ENCODE results near the gene TOGARAM2.

TOGARAM2 gene

DNA sequence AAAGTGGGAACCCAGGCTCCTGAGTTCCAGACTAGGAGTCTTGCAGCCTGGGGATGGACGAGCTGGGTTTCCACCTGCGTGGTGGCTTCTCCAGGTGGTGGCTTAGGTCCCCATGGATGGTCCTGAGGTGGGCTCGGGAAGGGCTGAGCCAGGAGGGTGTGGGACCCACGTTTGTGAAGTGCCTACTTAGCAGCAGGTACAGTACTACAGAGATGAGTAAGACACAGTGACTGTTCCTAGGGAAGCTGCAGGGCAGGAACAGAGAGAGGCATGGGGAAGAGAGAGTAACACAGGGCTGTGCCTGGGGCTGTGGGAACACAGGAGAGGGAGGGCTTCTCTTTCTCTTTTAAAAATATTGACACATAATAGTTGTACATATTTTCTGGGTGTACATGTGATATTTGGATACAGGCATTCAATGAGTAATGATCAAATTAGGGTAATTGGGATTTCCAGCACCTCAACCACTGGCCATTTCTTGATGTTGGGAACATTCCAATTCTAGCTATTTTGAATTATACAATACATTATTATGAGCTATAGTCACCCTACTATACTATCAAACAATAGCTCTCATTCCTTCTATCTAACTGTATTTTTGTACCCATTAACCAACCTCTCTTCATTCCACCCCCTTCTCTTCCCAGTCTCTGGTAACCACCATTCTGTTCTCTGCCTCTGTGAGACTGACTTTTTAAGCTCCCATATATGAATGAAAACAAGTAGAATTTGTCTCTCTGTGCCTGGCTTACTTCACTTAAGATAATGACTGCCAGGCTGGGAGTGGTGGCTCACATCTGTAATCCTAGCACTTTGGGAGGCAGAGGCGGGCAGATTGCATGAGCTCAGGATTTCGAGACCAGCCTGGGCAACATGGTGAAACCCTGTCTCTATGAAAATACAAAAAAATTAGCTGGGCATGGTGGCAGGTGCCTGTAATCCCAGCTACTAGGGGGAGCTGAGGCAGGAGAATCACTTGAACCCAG lies 15.0 kb downstream of the TOGARAM2 start:
- in situ Hi-C loops (cut with MboI; ENCODE audit: low pct_unique_long_range_greater_than_20kb, low sequenced_read_pairs), result no loop called here
- DNase-seq, result no peak

DNA sequence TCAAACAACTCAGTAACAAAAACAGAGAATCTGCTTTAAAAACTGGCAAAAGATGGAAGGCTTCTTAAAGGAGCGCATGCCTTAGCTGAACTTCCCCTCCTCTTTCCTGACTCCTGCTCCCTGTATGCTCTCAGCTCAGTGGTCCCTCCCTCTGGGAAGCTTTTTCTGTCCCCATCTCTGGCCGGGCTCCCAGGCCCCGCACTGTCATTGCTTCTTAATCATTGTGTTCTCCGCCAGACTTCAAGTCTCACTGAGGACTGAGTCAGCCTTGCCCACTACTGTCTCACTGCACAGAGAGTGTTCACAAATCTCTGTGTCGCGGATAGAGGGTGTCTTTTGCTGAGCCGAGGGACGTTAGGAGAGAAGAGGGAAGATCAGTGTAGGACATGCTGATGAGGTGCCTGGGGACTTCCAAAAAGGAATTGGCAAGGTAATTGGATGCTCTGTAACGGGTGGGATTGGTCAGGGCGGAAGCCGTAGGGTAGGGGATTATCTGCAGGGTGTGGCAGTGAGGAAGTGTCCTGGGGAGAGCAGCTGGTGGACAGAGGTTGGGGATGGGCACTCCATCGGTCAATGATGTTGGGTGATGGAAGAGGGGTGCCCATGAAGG lies 16.2 kb downstream of the TOGARAM2 start:
- DNase-seq, result no peak
- in situ Hi-C loops (cut with MboI; ENCODE audit: low pct_unique_long_range_greater_than_20kb, low sequenced_read_pairs), result no loop called here

DNA sequence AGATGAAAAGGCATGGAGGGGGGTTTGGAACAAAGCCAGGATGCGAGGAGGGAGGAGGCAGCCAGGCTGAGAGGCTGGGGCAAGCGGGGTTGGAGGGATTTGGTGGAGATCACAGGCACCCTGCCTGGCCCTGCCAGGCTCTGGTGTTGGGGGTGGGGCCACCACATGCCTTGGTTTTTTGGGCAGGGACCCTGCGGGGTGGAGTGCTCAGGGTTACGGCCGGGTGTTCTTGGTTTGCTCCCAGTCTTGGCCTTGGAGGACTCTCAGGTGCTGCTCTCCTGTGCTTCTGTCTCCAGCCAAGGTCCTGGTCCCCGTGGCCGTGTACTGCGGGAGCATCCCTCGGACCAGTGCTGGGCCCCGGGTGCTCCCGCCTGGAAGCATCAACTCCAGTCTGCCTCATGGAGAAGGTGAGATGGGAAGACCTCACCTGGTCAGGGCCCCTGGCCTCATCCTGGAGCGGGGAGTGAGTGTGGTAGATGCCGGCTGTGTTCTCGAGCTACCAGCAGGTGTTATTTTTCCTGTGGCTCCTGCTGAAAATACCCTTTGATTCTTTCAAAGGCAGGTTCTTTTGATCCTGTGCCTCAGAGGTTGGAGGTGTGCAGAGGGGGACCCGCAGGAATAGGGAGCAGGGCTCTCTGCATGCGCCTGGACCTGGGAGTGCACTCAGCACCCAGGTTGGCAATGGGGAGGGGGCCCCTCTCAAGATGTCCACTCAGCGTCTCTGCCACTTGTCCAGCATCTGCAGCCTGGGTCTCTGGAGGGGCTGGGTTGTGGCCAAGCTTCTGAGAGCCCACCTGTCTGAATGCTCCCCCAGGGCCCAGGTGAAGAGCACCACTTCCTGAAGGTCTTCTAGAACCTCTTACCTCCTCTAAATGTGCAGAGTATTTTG lies 17.0 kb downstream of the TOGARAM2 start:
- in situ Hi-C loops (cut with MboI; ENCODE audit: low pct_unique_long_range_greater_than_20kb, low sequenced_read_pairs), result no loop called here
- no peak for DNase-seq

DNA sequence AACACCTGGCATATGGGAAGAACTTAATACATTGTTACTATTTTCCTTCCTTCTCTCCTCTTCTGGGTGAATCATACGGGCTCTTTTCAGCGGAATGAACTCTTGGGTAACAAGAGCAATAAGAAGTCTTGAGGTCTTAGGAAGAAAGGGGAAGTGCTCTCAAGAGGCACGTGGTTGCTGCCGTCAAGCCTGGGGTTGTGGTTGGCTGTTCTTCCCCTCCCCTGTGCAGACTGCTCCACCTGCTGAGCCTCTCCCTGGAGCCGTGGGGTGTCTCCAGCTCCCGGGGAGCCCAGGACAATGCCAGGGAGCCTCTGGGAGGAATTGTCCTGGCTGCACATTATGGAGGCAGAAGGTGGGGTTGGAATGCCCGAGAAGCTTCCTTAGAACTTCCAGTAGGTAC lies 19.4 kb downstream of the TOGARAM2 start:
- peak; percentile 94 for DNase-seq
- in situ Hi-C loops (cut with MboI; ENCODE audit: low pct_unique_long_range_greater_than_20kb, low sequenced_read_pairs), result no loop called here

DNA sequence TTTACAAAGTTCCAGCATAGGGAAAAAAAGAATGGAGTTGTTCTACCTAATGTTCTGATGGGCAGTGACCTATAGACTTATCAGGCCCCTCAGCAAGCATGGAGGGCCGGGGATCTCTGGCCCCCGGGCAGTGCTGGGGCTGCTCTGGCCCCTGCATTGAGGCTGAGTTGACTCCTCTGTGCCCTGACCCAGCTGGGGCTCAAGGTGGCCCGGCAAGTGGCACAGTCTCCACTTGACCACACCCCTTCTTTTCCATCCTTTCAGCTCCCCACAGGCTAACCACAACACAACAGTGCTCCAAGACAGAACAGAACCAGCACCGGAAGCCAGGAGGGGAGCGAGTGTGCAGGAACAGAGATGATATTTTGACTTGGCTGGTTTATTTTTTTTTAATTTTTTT lies 19.9 kb downstream of the TOGARAM2 start:
- in situ Hi-C loops (cut with MboI; ENCODE audit: low pct_unique_long_range_greater_than_20kb, low sequenced_read_pairs), result no loop called here
- no peak for DNase-seq

DNA sequence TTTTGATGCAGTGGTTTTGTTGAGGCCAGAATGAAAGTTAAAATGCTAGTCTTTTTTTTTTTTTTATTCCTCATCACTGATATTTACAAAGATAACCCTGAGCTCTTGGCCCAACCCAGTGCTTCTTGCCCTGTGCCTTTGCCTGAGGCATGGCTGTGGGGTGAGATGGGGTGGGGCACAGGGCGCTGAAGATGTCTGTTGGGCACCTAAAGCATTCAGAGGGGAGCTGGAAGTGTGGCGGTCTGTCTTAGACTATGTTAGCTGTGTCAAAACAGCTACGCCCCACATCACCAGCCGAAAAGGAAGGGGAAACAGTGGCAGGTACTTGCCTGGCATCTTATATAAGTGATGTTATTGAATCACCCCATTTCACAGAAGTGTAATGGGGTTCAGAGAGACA lies 20.7 kb downstream of the TOGARAM2 start:
- in situ Hi-C loops (cut with MboI; ENCODE audit: low pct_unique_long_range_greater_than_20kb, low sequenced_read_pairs), result no loop called here
- DNase-seq, result no peak

DNA sequence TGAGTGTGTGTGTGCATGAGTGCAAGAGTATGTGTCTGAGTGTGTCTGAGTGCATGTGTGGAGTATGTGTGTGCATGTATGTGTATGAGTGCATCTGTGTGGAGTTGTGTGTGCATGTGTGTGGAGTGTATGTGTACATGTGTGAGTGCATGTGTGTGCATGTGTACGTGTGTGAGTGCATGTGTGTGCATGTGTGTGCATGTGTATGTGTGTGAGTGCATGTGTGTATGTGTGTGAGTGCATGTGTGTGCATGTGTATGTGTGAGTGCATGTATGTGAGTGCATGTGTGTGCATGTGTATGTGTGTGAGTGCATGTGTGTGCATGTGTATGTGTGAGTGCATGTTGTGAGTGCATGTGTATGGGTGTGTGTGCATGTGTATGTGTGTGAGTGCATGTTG lies 23.7 kb downstream of the TOGARAM2 start:
- in situ Hi-C loops (cut with MboI; ENCODE audit: low pct_unique_long_range_greater_than_20kb, low sequenced_read_pairs), result no loop called here
- no peak for DNase-seq

DNA sequence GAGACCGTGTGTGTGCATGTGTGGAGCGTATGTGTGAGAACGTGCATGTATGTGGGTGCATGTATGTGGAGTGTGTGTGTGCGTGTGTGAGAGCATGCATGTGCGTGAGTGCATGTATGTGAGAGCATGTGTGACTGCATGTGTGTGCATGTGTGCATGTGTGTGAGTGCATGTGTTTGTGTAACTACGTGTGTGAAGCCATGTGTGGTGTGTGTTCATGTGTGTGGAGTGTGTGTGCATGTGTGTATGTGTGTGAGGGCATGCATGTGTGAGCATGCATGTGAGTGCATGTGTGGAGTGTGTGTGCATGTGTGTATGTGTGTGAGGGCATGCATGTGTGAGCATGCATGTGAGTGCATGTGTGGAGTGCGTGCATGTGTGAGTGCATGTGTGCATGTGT lies 24.2 kb downstream of the TOGARAM2 start:
- in situ Hi-C loops (cut with MboI; ENCODE audit: low pct_unique_long_range_greater_than_20kb, low sequenced_read_pairs), result no loop called here
- no peak for DNase-seq

DNA sequence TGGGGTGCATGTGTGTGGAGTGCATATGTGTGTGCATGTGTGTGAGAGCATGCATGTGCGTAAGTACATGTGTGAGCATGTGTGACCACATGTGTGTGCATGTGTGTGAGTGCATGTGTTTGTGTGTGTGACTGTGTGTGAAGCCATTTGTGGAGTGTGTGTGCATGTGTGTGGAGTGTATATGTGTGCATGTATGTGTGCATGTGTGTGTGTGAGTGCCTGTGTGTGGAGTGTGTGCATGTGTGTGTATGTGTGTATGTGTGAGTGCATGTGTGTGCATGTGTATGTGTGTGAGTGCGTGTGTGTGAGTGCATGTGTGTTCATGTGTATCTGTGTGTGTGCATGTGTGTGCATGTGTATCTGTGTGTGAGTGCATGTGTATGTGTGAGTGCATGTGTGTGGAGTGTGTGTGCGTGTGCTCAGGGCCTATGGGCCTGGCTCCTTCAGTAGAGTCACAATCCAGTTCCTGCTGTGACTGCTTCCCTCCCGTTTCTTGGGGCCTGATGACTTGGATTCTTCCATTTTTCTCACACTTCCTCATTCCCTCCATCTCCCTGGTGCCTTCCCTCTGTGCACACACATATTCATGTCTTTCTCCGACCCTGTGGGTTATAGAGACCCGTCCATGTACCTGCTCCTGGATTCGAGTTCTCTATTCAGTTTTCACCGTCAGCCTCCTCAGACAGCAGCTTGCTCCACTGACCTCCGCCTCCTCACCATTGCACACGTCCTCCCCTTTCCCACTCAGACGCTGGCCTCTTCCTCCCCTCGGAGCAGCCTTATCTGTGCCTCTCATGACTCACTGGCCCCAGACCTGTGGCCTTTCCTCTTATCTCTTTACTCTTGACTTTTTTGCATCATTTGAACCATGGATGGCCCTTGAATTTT lies 25.2 kb downstream of the TOGARAM2 start:
- in situ Hi-C loops (cut with MboI; ENCODE audit: low pct_unique_long_range_greater_than_20kb, low sequenced_read_pairs), result no loop called here

DNA sequence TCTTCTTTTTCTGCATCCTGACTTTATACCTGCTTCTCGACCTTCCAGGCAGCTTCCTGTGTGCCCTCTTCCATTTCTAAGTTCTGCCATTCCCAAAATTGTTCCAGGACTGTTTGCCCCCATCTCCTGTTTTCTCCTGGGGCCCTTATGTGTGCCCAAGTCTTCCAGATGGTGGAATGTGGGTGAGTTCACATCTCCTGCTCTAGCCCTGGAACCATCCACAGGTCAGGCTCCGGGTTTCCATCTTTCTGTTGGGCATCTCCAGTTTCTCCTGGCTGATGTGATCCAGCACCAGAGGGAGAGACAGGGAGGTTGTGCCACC lies 25.8 kb downstream of the TOGARAM2 start:
- DNase-seq, result no peak
- in situ Hi-C loops (cut with MboI; ENCODE audit: low pct_unique_long_range_greater_than_20kb, low sequenced_read_pairs), result no loop called here

More for the DNA sequence above, 25.2 kb downstream of the TOGARAM2 start:
- DNase-seq, result no peak

DNA sequence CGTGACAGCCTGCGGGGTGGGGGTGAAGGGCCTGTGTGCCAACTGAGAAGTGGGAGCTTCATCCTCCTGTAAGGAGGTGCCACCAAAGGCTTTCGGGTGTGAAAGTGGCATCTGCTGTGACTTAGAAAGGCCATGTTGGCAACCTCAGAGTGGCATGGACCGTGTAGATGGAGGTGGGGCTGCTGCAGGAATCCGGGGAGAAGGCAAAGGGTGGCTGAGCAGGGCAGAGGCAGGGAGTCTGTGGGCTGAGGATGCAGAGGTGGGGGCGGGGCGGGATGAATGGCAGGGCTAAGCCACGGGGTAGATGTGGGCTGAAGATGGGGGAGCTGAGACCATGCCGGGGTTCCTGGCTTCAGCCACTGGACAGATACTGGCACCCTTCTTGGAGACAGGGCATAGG lies 28.2 kb downstream of the TOGARAM2 start:
- in situ Hi-C loops (cut with MboI; ENCODE audit: low pct_unique_long_range_greater_than_20kb, low sequenced_read_pairs), result no loop called here
- DNase-seq, result no peak

DNA sequence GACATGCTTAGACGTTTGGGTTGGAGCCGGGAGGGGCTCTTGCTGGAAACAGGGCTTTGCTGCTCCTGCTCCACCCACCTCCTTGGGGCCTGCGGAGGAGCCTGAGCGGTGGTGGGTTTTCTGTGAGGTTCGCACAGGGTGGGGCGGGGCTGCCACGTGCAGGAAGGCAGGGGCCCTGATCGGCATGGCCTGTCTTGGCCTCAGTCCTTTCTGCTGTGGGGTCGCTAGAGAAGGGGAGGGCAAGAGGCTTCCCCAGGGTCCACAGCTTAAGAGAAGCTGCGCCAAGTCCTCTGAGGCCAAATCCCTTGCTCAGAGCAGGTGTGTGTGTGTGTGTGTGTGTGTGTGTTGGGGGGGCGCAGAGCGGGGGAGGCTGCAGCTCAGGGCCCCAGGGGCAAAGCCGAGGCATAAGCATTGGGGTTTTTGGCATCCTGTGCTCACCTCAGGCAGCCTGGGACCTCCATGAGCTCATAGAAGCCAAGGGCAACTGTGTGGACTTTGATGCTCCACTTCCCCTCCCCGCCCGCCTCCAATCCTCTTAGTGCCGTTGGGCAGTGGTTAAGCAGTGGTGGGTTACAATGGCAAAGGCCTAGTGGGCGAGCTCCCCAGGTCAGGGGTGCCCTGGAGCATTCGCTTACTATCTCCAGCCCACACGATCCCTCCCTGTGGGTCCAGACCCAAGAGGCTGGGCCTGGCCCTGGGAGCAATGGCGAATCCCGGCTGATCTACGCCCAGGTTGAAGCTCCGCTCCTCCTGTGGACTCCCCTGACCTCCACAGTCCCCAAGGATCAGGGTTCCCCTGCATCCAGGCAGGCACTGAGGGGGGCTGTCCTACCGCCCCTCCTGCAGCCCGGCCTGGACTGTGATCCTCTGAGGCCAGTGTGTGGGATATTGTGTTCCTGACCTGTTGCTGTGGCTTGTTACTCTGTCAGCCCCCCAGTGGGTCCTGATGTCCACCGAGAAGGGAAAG lies 28.9 kb downstream of the TOGARAM2 start:
- no peak for DNase-seq
- in situ Hi-C loops (cut with MboI; ENCODE audit: low pct_unique_long_range_greater_than_20kb, low sequenced_read_pairs), result no loop called here

DNA sequence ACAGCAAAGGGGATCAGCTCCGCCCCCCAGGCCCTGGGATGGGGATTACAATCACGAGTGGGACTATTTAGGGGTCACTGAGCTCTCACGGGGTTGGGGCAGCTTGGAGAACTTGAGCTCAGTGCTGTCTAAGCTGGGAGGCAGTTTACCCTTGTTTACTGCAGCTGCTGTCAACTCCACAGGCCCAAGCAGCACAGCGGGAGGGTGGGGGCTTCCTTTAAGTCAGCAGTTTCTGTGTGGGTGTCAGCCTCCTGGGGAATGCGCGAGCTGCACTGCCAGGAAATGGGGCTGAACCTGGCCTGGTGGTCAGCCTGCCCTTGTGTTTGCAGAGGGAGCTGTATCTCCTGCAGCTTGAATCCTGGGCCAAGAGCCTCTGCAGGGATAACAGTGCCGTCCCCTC lies 29.8 kb downstream of the TOGARAM2 start:
- in situ Hi-C loops (cut with MboI; ENCODE audit: low pct_unique_long_range_greater_than_20kb, low sequenced_read_pairs), result no loop called here
- no peak for DNase-seq

DNA sequence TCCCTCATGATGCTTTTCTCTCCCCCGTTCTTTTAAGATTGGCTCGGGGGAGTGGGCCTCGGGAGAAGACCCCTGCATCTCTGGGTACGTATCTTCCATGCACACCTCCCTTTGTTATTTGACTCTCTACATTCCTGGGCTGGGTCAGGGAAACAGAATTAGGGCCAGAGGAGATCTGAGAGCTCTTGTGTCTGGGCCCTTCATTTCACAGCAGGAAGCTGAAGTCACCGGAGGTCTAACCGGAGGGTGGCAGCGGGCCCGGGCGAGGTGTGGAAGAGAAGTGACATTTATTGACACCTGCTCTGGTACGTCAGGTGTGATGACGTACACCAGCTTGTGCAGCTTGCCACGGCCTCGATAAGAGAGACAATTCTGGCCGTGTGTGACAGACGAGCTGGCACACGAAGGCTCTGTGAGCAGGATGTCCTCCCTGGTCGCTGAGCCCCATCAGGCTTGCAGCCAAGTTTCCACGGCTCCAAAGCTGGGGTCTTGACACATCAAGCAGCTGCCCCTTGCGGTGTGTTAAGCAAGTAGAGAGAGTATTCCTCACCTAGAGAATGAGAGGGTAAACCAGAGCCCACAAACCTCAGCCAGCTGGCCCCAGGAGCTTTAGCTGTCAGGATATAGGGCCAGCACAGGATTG lies 30.4 kb downstream of the TOGARAM2 start:
- in situ Hi-C loops (cut with MboI; ENCODE audit: low pct_unique_long_range_greater_than_20kb, low sequenced_read_pairs), result no loop called here
- DNase-seq, result no peak

DNA sequence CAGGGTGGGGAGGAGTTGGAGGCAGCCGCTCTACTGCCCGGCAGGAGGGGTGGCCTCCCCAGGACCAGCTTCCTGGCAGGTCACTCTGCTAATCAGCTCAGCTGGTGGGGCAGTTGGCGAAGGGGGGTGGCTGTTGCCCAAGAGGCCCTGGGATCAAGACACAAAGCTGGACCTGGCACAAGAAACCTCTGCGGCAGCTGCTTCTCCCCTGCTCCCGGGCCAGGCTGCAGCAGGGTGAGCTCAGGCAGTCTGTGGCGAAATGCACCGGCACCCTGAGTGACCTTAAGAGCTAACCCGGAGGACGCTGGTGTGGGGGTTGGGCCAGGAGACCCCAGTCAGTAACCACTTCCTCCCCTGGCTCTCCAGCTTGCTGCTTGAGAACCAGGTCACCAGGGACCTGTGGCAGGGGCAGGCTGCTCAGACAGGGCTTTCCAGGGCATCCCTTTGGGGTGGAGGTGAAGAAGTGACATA lies 31.1 kb downstream of the TOGARAM2 start:
- in situ Hi-C loops (cut with MboI; ENCODE audit: low pct_unique_long_range_greater_than_20kb, low sequenced_read_pairs), result no loop called here
- DNase-seq, result peak; percentile 51

DNA sequence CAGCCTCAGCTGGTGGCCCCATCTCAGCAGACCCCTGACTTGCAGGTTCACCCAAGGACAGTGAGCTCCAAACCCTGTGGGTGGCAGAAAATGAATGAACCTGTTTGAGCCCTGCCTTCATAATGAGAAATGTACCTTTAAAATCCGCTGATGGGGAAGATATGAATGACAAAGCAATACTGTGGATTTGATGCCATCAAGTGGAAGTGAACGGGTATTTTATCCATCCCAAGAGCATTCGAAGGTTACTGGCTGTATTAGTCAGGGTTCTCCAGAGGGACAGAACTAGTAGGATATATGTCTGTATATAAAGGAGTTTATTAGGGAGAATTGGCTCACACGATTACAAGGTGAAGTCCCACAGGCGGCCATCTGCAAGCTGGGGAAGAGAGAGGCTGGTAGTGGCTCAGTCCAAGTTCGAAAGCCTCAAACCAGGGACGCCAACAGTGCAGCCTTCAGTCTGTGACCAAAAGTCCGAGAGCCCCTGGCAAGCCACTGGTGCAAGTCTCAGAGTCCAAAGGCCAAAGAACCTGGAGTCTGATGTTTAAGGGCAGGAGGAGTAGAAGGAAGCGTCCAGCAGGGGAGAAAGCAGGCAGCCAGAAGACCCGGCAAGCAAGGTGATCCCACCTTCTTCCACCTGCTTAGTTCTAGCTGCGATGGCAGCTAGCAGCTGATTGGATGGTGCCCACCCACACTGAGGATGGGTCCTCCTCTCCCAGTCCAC lies 32.1 kb downstream of the TOGARAM2 start:
- in situ Hi-C loops (cut with MboI; ENCODE audit: low pct_unique_long_range_greater_than_20kb, low sequenced_read_pairs), result no loop called here
- no peak for DNase-seq

DNA sequence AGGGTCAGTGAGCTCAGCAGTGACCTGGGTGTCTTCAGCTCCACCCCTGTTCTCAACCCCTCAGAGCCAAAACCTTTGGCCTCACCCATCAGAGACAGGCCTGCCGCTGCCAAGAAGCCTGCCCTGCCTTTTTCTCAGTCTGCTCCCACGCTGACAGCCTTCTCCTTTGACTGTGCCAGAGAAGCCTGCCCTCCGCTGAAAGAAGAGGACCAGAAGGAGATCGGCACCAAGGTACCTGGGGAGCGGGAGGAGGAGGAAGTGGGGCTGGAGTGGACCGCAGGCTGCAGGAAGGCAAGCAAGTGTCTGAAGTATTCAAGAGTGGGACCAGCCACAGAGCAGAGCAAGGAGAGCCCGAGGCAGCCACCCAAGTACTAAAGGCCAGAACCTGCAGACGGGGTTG lies 33.2 kb downstream of the TOGARAM2 start:
- in situ Hi-C loops (cut with MboI; ENCODE audit: low pct_unique_long_range_greater_than_20kb, low sequenced_read_pairs), result no loop called here
- DNase-seq, result no peak
